H1 (cell line): ENCODE data around the gene SMYD1. TPM values are rescaled to one million over a fixed set of nuclear protein-coding genes. Genes with fewer than 3 reads are reported as not detected.

Source experiments
- BCL11A ChIP-seq, 2 experiments: IDR thresholded peaks; one replicate each; pipeline ENCODE4 v1.6.1; 2011; ENCODE audit warnings: low read depth in 2 of 2, low read length in 2 of 2, mild to moderate bottlenecking in 2 of 2
- CEBPB ChIP-seq: IDR thresholded peaks from 2 replicates; pipeline ENCODE4 v1.6.1; 2012; ENCODE audit warnings: low read depth, low read length
- CHD7 ChIP-seq: fragments of 300-600 bp; sonication (generic); IDR thresholded peaks from 2 replicates; pipeline ENCODE4 v1.7.1; 2012; ENCODE audit warnings: low read length, moderate library complexity, mild to moderate bottlenecking, inconsistent platforms; ENCODE audit not compliant: insufficient replicate concordance
- E2F6 ChIP-seq: IDR thresholded peaks from 2 replicates; pipeline ENCODE4 v1.6.1; 2012; ENCODE audit warnings: inconsistent platforms
- EP300 ChIP-seq, 2 experiments: IDR thresholded peaks; 1 replicate in 1 of 2; 2 replicates in 1 of 2; pipeline ENCODE4 v1.6.1; 2011 to 2012; ENCODE audit warnings: low read depth in 2 of 2, low read length in 2 of 2, mild to moderate bottlenecking in 2 of 2, borderline replicate concordance in 1 of 2, inconsistent platforms in 1 of 2, moderate library complexity in 1 of 2
- SP2 ChIP-seq: IDR thresholded peaks from 2 replicates; pipeline ENCODE4 v1.6.1; 2012; ENCODE audit warnings: mild to moderate bottlenecking, low read length, inconsistent platforms
- polyA plus RNA-seq, 7 experiments: library from polyadenylated mRNA; depleted of rRNA in 3 of 7; stranded (reverse) in 5 of 7; unstranded in 2 of 7; fragments of >200 nt in 5 of 7; fragments of 200-250 nt in 2 of 7; gene quantifications; 1 replicate in 5 of 7; 2 replicates in 1 of 7; 4 replicates in 1 of 7; pipeline versions ENCODE4 v1.2.1 to v1.2.3, GENCODE V29; 2011 to 2013; ENCODE audit warnings: missing spikeins in 2 of 7, mixed read lengths in 2 of 7
- total RNA-seq: library from RNA; stranded (reverse); fragmentation: NEBNext Ultra II Directional; extraction: Animal tissue kit (Norgen Biotek cat#: 25700); gene quantifications from 2 replicates; pipeline ENCODE4 v1.2.1, GENCODE V29; 2021

The SMYD1 gene
- total and polyA plus RNA-seq, 2 of the 8 experiments (the other 6 are each of a cell fraction or from before 2014, with no cell fraction given) = 0.06 TPM; not detected in 1

GRCh38 chr2:88087073-88087472 is 19.4 kb downstream of the SMYD1 start (continued):
- TF ChIP-seq CHD7 (no peak), EP300 (IDR thresholded peaks at IDR 0.05; ENCODE audit: borderline replicate concordance in 1 of 2, low read depth in 2 of 2, low read length in 2 of 2) (no peak), CEBPB (no peak), BCL11A (IDR thresholded peaks at IDR 0.05; ENCODE audit: low read depth in 2 of 2, low read length in 2 of 2) (no peak), SP2 (no peak), E2F6 (no peak)
- TF ChIP-seq, all 59 proteins: peak for 0
